Measurements from ENCODE around the gene PTH1R. TPM values are rescaled to one million over a fixed set of nuclear protein-coding genes. Genes with fewer than 3 reads are reported as not detected.

PTH1R gene
- total RNA-seq, 1 experiment from 2014 or later, result 0.32 TPM

GRCh38 chr3:46927718-46928073, 50.2 kb downstream of the PTH1R start:
- Histone ChIP-seq H3K9me2 (ENCODE audit: insufficient read depth) (no peaks in the 10 kb centered on the region), H3K9ac (ENCODE audit: low read length) (no peak overlapping the region), H3K4me3 (replicated peaks in 1 of 2; ENCODE audit: low read depth in 1 of 2, low read length in 2 of 2) (no peak overlapping the region), H3K36me3 (ENCODE audit: control insufficient read depth in 1 of 2, insufficient read depth in 2 of 2, low read length in 2 of 2) (peaks cover 10 to 22% of the 10 kb centered on the region in 2 experiments), H3K9me3 (ENCODE audit: control insufficient read depth in 1 of 2, insufficient read depth in 1 of 2, low read depth in 1 of 2, low read length in 2 of 2) (no peaks in the 10 kb centered on the region), H3K79me2 (ENCODE audit: insufficient read depth, low read length) (peaks cover 74% of the 10 kb centered on the region), H3K27me3 (ENCODE audit: insufficient read depth, low read length) (no peaks in the 10 kb centered on the region), H2AFZ (ENCODE audit: low read depth, low read length, poor library complexity, severe bottlenecking) (no peak overlapping the region), H4K20me1 (ENCODE audit: insufficient read depth) (no peaks in the 10 kb centered on the region), H3K27ac (ENCODE audit: low read depth, low read length) (no peak overlapping the region), H3K4me2 (ENCODE audit: low read length) (no peak overlapping the region), H3K4me1 (ENCODE audit: control insufficient read depth in 1 of 2, insufficient read depth in 2 of 2, low read length in 2 of 2) (peaks cover 22 to 28% of the 10 kb centered on the region in 2 experiments)
- DNase-seq (ENCODE audit: low read depth, low spot score) (no peak), ATAC-seq (no peak)
- intact Hi-C loops (cut with micrococcal nuclease), result no loop called here
- no TSS peak for BruUV-seq (replicated peaks)
- RAD21 ChIA-PET (ENCODE audit: low non-redundant PET in 1 of 2, low total read pairs in 2 of 2, uncharacterized antibody in 2 of 2, unreplicated experiment in 2 of 2), result no interaction called here
- CTCF ChIA-PET, result no interaction called here
- TF ChIP-seq CEBPB (IDR thresholded peaks at IDR 0.05; ENCODE audit: low read depth) (no peak), MAX (IDR thresholded peaks at IDR 0.05) (no peak), TCF7L2 (IDR thresholded peaks at IDR 0.05; ENCODE audit: borderline replicate concordance, extremely low read depth, insufficient read depth, insufficient read length) (no peak), CTCF (IDR thresholded peaks at IDR 0.05 in 2 of 3, conservative IDR thresholded peaks at IDR 0.05 in 1 of 3; ENCODE audit: borderline replicate concordance in 1 of 3, insufficient read depth in 1 of 3, low read depth in 2 of 3, low read length in 2 of 3) (no peak), ATF3 (IDR thresholded peaks at IDR 0.05) (no peak), ZFX (IDR thresholded peaks at IDR 0.05) (no peak), REST (IDR thresholded peaks at IDR 0.05; ENCODE audit: low read depth) (no peak), POLR2AphosphoS5 (IDR thresholded peaks at IDR 0.05; ENCODE audit: low read depth, low read length) (no peak), YY1 (IDR thresholded peaks at IDR 0.05; ENCODE audit: extremely low read depth, insufficient replicate concordance, low read depth, low read length) (no peak), SIN3A (IDR thresholded peaks at IDR 0.05; ENCODE audit: low read depth) (no peak), ELF1 (IDR thresholded peaks at IDR 0.05; ENCODE audit: borderline replicate concordance, low read depth) (no peak), RAD21 (IDR thresholded peaks at IDR 0.05; ENCODE audit: low read depth) (no peak), SP1 (IDR thresholded peaks at IDR 0.05; ENCODE audit: low read depth) (no peak), EZH2 (IDR thresholded peaks at IDR 0.05) (no peak), EGR1 (IDR thresholded peaks at IDR 0.05; ENCODE audit: low read depth) (no peak), CBX3 (IDR thresholded peaks at IDR 0.05; ENCODE audit: low read depth) (no peak), JUND (IDR thresholded peaks at IDR 0.05) (no peak), SRF (IDR thresholded peaks at IDR 0.05; ENCODE audit: low read depth) (no peak)
- POLR2A ChIA-PET, result no interaction called here

Data from HCT116 (cell line).